GM18861 (cell line): ENCODE results near the gene RRAS2.
A peak's percentile ranks its signal among the peaks of the same experiment; 100 is the strongest.
"Not testable (repeated sequence)": the region's sequence is repeated elsewhere in the genome, so short reads cannot be mapped to it uniquely, and the experiment has no call there.

Experiments used
- ATAC-seq: cut with Tn5 transposase; IDR thresholded peaks from one replicate; pipeline ENCODE4 v1.9.1; 2021; ENCODE audit not compliant: unreplicated experiment

RRAS2 gene

GRCh38 chr11:14259878-14260277, 99.1 kb downstream of the RRAS2 start:
- ATAC-seq, result no peak

GRCh38 chr11:14259186-14259784, 99.7 kb downstream of the RRAS2 start:
- no peak for ATAC-seq

- ATAC-seq, result no peak
Observed at GRCh38 chr11:14258221-14258935, 100.6 kb downstream of the RRAS2 start.

GRCh38 chr11:14255238-14255534, 103.8 kb downstream of the RRAS2 start:
- ATAC-seq, result no peak

- ATAC-seq, result no peak
Observed at GRCh38 chr11:14254533-14255237, 104.3 kb downstream of the RRAS2 start.

GRCh38 chr11:14253840-14254239, 105.1 kb downstream of the RRAS2 start:
- ATAC-seq, result no peak

- no peak for ATAC-seq
Observed at GRCh38 chr11:14253421-14253820, 105.6 kb downstream of the RRAS2 start.

GRCh38 chr11:14252501-14252900, 106.5 kb downstream of the RRAS2 start:
- not testable (repeated sequence) for ATAC-seq

GRCh38 chr11:14251754-14252153, 107.2 kb downstream of the RRAS2 start:
- no peak for ATAC-seq

- peak; percentile 41 for ATAC-seq
Observed at GRCh38 chr11:14249121-14249963, 109.6 kb downstream of the RRAS2 start.

- ATAC-seq, result no peak
Observed at GRCh38 chr11:14248580-14248981, 110.4 kb downstream of the RRAS2 start.

GRCh38 chr11:14245444-14245843, 113.5 kb downstream of the RRAS2 start:
- no peak for ATAC-seq

GRCh38 chr11:14244926-14245325, 114.1 kb downstream of the RRAS2 start:
- ATAC-seq, result no peak

GRCh38 chr11:14242733-14243132, 116.2 kb downstream of the RRAS2 start:
- ATAC-seq, result no peak

GRCh38 chr11:14242187-14242586, 116.8 kb downstream of the RRAS2 start:
- no peak for ATAC-seq

- ATAC-seq, result no peak
Observed at GRCh38 chr11:14240951-14241350, 118.0 kb downstream of the RRAS2 start.

- ATAC-seq, result no peak
Observed at GRCh38 chr11:14240221-14240620, 118.8 kb downstream of the RRAS2 start.

GRCh38 chr11:14237444-14237961, 121.5 kb downstream of the RRAS2 start:
- ATAC-seq, result peak; percentile 96

- ATAC-seq, result no peak
Observed at GRCh38 chr11:14235701-14236100, 123.3 kb downstream of the RRAS2 start.

GRCh38 chr11:14234446-14234845, 124.5 kb downstream of the RRAS2 start:
- ATAC-seq, result no peak

GRCh38 chr11:14232652-14233051, 126.3 kb downstream of the RRAS2 start:
- no peak for ATAC-seq
